ENCODE measurements around the gene TGM1.
A peak's percentile ranks its signal among the peaks of the same experiment; 100 is the strongest.

TGM1 gene

DNA sequence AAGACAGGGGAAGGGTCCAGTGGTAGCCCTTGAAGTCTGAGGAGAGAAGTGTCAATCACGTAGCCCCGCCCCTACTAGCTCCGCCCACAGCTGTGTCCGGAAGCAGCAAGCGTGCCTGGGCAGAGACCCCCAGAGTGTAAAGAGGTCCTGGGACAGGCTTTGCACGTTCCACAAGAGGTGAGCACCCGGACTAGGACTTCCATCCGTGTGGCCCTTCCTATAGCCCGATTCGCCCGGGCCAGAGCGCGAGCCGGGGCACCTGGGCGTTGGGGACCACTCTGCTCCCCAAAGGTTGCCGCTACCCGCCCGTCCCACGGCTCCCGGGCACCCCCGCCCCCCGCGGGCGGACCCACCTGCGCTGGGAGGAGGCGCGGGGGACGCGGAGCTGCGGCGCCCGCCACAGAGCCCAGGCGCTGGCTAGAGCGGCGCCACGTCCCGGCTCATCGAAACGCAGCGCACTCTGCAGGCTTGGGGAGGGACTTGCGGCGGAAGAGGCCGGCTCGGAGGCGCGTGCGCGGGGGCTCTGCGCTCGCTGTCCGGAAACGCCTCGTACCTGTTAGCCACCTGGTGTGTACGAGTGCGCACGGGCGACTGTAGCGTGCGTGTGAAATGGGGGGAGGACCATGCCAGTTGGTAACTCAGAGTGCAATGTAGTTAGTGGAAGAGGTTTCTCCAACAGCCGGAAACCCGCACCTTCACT is 8.3 kb upstream of the TGM1 start, which contains the start of gene RABGGTA:
Gene RABGGTA, minus strand, starts transcription at position 464 of the 700 bp plus-strand sequence. CDS start 482 bp downstream, outside the sequence.
- peak; percentile 95 for DNase-seq (ENCODE audit: low read depth, low spot score)

DNA sequence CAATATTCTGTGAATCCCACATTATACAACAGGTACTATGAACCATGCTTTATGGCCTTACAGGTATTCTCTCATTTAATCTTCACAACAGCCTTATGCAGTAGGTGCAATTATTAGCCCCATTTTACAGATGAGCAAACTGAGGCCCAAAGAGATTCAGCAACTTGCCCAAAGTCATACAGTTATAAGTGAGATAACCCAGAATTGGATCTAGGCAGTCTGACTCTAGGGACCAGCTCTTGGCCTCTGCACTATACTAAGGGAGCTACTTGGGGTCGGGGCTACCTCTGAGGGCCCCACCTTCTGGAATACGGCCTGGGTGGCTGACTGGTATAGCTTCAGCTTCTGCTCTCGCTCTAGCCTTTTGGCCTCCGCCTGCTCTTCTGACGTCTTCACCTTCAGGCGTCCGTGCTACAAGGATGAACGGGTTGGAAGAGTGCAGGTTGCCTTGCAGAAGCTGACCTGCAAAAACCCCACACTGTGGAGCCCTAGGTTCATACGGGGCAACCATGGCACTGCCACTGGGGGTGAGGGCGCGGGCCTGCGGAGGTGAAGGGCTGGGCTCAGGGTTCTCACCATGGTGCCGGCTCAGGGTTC is 7.7 kb upstream of the TGM1 start:
- DNase-seq (ENCODE audit: low read depth, low spot score), result no peak

DNA sequence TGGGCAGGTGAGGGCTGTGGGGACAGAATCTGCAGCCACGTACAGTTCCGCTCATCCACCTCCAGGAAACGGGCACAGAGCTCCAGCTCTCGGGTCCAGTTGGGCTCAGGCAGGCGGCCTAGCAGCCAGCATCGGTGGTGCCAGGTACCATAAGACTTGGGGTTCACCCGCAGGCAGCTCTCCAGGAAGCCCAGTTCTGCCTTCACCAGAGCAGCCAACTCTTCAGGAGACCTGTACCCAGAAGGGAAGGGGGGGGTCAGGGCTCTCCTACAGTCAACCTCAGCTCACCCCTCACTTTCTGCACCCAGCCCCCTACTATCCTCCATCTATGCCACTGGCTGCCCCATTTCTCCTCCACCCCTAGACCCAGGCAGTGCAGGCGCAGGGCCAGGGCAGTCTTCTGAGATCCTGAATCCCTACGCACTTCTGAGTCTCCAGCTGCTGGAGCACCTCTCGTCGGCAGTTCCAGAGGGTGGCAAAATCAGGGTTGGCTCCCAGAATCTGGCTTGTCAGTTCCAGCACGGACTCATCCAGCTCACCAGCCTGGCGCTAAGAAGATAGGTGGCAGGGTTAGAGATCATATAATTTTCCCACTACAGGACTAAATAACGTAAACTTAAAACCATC is 7.0 kb upstream of the TGM1 start:
- no peak for DNase-seq (ENCODE audit: low read depth, low spot score)

DNA sequence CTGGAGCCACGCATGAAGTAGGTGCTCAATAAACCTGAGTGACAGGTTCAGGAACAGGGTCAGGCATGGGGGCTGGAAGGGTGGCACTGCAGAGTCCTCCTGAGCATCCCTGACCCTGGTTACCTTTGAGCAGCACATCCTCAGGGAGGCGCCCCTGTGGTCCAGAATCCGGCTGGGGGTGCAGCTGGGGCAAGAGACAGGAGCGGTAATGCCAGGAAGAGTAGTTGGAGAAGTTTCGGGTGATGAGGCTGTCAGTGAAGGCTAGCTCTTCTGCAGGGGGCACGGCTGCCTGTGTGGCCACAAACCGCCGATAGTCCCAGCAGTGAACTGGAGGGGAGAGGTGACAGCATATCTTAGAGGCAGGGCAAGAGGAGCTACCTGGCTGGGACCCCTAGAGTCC is 6.4 kb upstream of the TGM1 start:
- DNase-seq (ENCODE audit: low read depth, low spot score), result no peak

DNA sequence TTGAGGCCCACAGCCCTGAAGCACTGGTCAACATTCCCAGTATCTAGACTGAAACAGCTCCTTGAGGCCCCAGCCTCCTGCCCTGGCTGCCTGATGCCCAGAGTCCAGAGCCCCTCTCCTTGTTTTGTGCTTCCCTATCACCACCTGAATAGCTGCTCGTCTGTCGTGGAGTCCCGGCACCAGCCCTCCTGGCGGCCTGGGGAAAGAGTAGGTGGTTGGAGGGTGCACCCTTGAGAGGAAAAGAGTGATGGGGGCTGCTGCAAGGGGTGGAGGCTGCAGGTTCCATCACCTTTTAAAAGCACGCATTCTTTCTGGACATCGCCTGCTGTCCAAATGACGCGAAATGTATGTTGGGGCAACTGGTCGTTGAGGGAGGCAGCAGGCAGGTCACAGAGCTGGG is 5.2 kb upstream of the TGM1 start:
- DNase-seq (ENCODE audit: low read depth, low spot score), result no peak

DNA sequence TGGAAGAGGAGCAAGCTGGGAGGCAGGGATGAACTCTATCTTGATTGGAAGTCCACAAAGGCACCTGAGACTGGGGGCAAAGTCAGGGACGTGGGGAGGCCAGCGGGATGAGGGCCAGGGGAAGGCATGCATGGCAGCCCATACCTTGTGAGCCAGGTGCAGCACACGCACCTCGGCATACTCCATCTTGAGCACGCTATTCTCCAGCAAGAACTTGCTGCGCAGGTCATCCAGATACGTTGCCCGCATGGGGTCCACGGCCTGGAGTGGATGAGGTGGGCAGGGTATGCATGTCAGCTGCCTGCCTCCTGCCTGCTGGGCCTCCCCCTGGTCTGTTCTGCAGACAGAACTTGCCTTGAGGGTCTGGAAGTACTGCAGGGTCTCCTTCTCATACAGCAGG is 4.5 kb upstream of the TGM1 start:
- no peak for DNase-seq (ENCODE audit: low read depth, low spot score)

DNA sequence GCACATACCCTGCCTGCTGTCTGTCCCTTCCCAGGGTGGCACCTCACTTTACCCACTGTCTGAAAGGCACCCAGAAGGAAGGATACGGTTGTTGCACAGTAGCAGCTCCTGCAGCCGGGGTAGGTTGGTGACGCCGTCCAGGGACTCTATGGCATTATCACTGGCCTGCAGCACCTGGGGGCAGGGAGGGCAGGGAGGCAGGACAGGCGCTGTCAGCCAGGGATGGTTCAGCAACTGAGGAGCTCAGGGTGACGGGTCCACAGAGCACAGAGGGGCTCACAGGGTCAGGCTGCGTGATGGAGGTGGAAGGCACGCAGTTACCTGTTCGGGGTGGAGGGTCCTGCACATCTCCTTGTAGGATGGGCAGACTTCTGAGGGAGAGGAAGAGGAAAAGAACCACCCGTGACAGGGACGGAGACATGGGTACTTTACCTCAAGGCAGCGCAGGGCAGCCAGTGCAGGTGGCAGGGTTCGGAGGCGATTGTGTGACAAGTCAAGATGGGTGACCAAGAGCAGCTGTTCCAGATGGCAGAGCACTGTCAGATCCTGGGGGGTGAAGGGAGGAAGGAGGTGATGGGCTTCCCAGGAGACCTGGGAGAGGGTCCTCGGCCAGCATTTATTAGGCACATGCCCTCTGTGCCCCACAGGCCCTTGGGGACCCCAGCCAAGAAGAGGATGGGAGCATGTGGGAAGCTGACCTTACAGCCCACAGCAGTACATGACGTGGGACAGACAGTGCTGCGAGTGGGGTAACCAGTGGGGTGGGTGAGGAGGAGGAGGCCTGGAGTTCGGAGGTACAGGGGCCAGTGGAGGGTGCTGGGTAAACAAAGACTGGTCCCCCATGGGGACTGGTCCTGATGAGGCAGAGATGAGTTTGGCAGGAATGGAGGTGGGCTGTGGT is 3.6 kb upstream of the TGM1 start:
- no peak for DNase-seq (ENCODE audit: low read depth, low spot score)

DNA sequence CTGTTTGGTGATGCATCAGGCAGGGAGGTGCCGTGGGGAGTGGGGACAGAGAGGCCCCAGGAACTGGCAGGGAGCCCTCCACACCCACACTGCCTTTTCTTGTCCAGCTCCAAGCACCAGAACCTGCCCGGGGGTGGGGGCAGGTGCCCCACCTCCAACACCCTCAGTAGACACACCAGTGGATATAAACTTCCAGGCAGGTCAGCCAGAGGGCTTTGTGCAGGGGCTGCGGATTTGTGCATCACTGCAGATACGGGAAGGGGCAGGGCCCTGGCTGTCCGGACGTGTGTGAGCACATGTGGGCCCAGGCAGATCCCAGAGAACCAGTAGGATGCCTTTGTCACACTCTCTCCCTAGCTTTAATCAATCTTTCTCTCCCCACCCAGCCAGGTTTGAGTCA is 1.3 kb upstream of the TGM1 start:
- DNase-seq (ENCODE audit: low read depth, low spot score), result peak; percentile 10

DNA sequence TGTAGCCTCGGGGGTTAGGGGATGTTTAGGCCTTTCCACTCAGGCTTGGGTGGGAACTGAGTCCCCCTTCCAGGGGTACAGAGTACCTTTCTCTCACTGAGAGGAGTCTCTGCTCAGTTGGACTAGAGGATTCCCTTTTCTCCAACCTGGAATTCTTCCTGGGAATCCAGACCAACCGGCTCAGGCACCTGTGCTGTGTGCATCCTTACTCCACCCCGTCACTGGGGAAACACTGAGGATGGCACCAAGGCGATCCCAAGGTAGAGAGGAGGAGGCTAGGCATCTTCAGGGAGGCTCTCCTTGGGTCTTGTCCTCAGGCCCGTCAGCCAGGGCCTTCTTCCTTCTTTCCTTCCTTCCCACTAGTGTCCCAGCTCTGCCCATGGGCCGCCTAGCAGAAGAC is 871 bp upstream of the TGM1 start:
- no peak for DNase-seq (ENCODE audit: low read depth, low spot score)

DNA sequence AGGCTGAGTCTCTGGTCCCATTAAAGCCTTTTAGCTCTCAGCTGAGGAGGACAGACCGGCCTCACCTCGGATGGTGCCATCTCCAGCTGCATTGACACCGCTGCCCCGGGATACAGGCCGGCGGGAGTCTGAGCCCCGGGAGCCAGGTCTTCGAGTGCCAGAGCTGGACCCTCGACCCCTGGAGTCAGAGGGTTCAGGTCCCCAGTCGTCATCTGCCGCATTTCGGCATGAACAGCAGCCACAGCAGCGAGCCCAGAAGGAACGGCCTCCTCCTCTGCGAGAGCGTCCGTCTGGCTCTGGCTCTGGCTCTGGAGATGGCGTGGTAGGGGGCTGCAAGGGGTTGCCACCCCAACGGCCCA is 1.0 kb downstream of the TGM1 start:
- DNase-seq (ENCODE audit: low read depth, low spot score), result no peak

DNA sequence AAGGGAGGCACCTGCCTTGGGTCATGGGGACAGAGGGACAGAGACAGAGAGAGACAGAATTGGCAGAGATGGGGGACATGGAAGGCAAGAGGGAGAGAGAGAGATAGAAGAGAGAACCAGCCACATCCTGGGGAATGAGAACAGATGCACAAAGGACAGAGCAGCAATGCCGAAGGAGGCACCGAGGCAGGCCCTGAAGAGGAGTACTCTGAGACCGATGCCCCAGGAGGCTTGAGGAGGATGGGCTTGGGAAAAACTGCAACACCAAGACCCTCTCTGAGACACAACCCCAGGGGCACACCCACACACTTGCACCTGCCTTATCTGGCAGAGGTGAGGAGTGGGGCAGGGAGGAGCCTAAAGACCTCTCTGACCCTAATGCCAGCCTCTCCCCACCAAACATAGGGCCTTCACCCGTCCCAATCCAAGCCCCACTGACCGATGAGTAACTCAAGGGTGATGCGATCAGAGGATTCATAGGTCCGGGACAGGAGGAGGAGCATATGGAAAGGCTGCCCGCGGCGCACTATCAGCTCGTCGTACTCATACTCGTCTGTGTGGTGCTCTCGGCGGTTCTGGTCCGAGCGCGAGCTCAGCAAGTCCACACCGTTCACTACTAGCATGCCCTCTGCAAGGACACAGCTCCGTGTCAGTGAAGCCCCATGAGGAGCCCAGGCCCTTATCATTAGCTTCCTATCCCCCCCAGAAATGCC is 1.6 kb downstream of the TGM1 start:
- DNase-seq (ENCODE audit: low read depth, low spot score), result no peak

DNA sequence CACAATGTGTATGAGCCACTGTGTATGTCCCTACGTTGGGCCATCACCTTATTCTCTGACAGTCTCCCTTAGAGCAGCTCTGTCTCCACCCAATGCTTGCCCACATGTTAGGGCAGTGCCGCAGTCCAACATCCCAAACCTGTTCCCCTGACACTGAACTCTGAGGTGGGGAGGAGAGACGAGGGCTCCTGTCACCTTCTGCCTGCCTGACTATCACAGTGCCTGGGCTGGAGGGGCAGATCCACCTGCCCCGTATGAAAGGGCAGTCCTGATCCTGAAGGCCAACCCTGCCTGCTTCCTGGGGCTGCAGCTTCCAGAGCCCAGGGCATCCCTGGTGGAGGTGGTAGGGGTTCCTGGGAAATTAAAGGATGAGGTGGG is 2.2 kb downstream of the TGM1 start:
- DNase-seq (ENCODE audit: low read depth, low spot score), result no peak

DNA sequence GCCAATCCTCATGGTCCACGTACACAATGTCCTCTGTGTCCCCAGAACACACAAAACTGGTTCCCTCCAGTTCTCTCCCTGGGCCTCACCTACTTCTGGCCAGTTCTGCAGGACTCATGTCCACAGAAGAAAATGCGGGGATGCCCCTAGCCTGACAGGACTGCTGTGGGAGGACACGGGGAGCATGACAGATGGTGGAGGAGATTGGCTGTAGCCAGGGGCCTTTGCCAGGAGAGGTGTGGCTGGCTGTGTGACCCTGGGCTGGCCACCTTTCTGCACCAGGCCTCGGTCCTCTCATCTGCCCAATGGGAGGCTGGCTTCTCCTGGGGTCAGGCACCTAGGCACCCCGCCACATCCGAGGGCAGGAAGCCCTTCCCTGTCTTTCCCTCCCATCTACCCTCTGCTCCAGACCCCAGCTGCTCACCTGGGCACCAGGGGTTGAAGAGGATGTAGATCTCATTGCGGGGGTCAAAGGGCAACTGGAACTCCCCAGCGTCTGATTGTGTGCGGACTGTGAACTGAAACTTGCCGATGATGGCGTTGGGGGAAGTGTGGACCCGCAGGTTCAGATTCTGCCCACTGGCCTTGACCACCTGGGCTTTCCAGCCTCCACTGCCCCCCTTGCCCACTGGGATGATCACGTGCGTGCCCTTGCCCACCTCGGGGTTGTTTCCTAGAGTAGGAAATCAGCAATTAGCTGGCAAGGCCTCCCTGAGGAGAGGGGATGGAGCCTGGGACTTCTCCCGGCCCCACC is 2.8 kb downstream of the TGM1 start:
- no peak for DNase-seq (ENCODE audit: low read depth, low spot score)

DNA sequence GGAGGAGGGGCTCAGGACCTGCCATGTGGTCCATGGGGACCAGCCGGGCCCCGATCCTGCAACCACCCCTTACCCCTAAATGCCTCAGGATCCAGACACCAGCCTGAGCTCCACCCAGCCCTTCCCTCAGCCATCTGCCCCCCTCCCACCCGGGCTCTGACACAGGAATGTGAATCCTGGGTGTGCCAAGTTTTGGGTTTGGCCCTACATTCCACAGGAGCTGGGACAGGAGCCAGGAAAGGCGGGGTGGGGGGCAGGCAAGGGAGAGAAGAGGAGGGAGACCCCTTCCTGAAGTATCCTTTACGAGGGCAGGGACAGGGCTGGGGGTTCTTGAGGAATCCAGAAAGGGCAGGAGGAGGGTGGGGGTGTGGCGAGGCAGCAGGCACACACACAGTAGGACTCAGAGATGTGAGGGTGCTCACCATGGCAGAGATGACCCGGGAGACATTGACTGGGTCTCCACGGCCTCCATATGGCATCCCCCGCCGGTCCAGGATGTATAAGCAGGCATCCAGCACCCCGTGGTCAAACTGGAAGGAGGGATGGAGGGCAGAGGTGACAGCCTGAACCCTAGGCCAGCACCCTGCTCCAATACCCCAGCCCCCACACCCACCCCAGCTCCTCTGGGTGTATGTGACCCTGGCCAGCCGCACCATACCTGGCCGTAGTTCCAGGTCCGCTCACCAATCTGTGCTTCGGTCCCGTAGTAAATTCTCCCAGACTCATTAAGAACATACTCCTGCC is 3.5 kb downstream of the TGM1 start:
- no peak for DNase-seq (ENCODE audit: low read depth, low spot score)

DNA sequence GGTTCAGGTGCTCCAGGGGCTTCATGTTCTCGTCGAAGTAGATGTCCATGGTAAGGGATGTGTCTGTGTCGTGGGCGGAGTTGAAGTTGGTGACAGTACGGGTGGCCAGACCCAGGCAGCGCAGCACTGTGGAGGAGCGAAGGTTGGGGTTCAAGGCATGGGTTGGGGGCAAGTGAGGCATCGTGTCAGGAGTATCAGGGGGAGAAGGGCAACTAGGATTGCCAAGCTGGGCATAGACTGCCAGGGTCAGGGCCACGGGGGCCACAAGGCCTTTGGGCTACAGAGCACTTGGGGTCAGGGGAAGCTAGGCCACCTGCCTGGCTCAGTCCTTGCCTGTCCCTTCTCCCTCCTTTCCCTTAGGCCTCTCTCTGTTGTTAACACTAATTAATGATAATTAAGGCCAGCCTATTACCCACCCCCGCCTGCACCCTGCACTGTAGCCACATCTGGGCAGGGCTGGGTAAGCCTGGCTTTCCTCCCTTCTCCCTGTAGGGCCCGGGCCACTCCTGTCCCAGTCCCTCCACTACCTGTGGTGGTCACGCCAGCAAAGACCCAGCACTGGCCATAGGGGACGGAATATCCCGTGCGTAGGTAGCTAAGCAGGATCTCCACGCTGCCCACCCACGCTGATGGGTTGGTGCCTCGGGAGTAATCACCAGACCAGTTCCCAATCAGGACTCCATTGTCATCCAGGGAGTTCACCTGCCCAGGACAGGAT is 4.3 kb downstream of the TGM1 start:
- no peak for DNase-seq (ENCODE audit: low read depth, low spot score)

DNA sequence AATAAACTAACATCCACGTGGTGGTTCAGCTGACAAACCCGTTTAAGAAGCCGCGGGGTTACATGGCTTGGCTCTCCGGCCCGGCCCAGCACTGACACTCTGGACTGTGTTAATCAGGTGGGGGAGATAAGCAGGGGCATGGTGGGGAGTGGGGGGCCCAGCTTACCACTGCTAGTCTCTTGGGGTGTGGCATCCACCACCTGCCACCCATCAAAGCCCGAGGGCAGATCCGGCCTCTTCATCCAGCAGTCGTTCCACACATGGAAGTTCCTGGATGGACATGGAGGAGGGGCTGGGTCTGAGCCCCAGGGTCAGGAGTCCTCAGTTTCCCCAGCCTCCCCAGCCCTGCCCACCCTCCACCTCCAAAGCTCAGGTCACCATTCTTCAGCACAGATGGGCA is 4.9 kb downstream of the TGM1 start:
- no peak for DNase-seq (ENCODE audit: low read depth, low spot score)

DNA sequence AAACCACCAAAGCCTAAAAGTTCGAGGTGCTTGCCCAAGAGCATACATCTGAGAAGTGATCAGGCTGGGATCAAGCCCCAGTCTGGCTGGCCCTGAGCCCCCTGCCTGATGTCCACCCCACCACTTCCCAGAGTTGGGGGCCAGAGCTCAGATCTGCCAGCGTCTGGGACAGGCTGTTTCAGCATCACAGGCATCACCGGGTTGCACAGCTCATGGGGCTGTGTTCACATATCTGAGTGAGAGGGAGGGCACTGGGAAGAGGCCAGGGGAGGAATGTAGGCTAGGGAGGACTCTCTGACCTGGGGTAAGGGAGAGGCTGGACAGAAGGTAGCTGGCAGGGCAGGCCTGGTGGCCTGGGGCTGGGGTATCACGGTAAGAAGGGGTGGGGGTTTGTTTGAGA is 6.0 kb downstream of the TGM1 start:
- no peak for DNase-seq (ENCODE audit: low read depth, low spot score)

DNA sequence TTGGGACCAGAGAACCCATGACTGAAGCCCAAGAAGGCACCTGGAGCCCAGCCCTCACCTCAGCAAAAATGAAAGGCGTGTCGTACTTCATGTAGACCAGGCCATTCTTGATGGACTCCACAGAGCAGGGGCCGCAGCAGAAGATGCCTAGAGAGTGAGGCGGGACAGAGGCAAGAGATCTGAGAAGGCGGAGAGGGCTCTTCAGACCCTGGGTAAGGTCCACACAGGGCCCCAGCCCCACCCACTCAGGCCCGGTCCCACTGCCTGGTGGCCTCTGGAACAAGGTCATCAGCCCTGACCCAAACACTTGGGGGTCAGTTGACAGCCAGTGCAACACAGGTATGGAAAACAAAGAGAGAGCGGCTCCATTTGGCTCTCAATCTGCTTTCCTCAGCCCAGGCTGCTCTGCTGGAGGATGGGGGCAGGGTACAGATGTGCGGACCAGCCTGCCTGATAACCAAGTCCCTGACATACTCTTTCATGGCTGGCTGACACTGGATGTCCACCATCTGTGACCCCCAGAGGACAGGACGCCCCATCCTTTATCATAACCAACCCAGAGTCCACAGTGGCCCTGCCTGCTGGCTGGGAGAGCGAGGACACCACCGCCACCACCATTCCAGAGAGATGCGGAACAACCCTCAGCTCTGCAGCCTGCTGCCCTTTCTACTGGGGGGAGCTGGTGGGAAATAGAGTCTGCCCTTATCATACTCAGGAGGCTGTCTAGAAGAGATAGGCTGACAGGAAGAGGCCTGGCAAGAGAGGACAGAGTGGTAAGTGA is 6.9 kb downstream of the TGM1 start:
- no peak for DNase-seq (ENCODE audit: low read depth, low spot score)

DNA sequence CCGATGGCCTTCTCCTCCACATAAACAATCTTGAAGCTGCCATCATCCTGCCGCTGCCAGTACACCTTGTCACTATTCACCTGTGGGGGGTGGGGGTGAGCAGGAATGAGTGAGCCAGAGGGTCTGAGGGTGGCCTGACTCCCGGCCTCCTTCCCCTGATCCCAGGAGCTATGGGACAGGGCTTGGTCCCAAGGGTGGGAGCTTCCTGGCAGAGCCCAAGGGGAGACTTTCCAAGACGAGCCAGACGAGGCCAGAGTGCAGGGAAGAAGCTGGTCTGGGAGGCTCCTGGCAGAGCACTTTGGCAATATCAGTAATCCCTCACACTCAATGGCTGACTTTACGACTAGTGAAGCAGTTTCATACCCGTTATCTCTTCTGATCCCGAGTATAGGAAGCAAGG is 7.5 kb downstream of the TGM1 start:
- no peak for DNase-seq (ENCODE audit: low read depth, low spot score)
